SJCRH30 (cell line): ENCODE data around the gene CRYGC. TPM values are rescaled to one million over a fixed set of nuclear protein-coding genes. Genes with fewer than 3 reads are reported as not detected.
A peak's percentile ranks its signal among the peaks of the same experiment; 100 is the strongest.
"Not testable (repeated sequence)": the region's sequence is repeated elsewhere in the genome, so short reads cannot be mapped to it uniquely, and the experiment has no call there.

Experiments
- DNase-seq, 2 experiments: peaks; one replicate each; pipeline ENCODE4 v3.0.0-alpha.2; 2015 to 2020
- H3K27ac ChIP-seq: fragments of 250-450 bp; sonication (Bioruptor Pico); 2 replicates; pipeline ENCODE4 v1.5.1; 2020; ENCODE audit warnings: mild to moderate bottlenecking, moderate library complexity
- H3K27me3 ChIP-seq: fragments of 250-450 bp; sonication (Bioruptor Pico); 2 replicates; pipeline ENCODE4 v1.5.1; 2020; ENCODE audit warnings: mild to moderate bottlenecking, moderate library complexity
- H3K36me3 ChIP-seq: fragments of 250-450 bp; sonication (Bioruptor Pico); 2 replicates; pipeline ENCODE4 v1.5.1; 2020; ENCODE audit warnings: mild to moderate bottlenecking, moderate library complexity
- H3K4me1 ChIP-seq: fragments of 250-450 bp; sonication (Bioruptor Pico); 2 replicates; pipeline ENCODE4 v1.5.1; 2020; ENCODE audit warnings: mild to moderate bottlenecking, moderate library complexity
- H3K4me3 ChIP-seq: fragments of 250-450 bp; sonication (Bioruptor Pico); 2 replicates; pipeline ENCODE4 v1.5.1; 2020; ENCODE audit warnings: mild to moderate bottlenecking, moderate library complexity
- H3K9me3 ChIP-seq: fragments of 250-450 bp; sonication (Bioruptor Pico); replicated peaks from 2 replicates; pipeline ENCODE4 v1.5.1; 2020; ENCODE audit warnings: mild to moderate bottlenecking, moderate library complexity
- total RNA-seq: library from RNA; depleted of rRNA; stranded (reverse); fragments of >200 nt; shearing (Covaris generic); gene quantifications from 2 replicates; pipeline ENCODE4 v1.2.3, GENCODE V29; 2014

CRYGC gene
- total RNA-seq, 1 experiment from 2014 or later: not detected

- no peaks in the 10 kb centered on the region for H3K9me3 ChIP-seq
- no peaks in the 10 kb centered on the region for H3K4me1 ChIP-seq
- H3K36me3 ChIP-seq: no peaks in the 10 kb centered on the region
- H3K27me3 ChIP-seq: no peaks in the 10 kb centered on the region
- H3K27ac ChIP-seq: no peak overlapping the region
- H3K4me3 ChIP-seq: no peak overlapping the region
- DNase-seq: no peak
Observed at GRCh38 chr2:208147008-208147407, 17.4 kb upstream of the CRYGC start.

- Histone ChIP-seq H3K27me3 (no peaks in the 10 kb centered on the region), H3K36me3 (no peaks in the 10 kb centered on the region), H3K27ac (no peak within 1 kb of the TSS), H3K4me3 (no peak within 1 kb of the TSS), H3K9me3 (no peaks in the 10 kb centered on the region), H3K4me1 (no peaks in the 10 kb centered on the region)
- peak in 1 of 2 experiments; percentile 23 for DNase-seq
Observed at GRCh38 chr2:208146006-208146405, 16.4 kb upstream of the CRYGC start, which contains the start of gene CRYGB. Gene CRYGB (minus strand): TSS chr2:208146158. CDS start chr2:208146120, 38 bp downstream.

GRCh38 chr2:208142925-208143799 is 13.5 kb upstream of the CRYGC start:
- DNase-seq: no peak
- Histone ChIP-seq H3K9me3 (no peaks in the 10 kb centered on the region), H3K36me3 (no peaks in the 10 kb centered on the region), H3K27me3 (no peaks in the 10 kb centered on the region), H3K4me3 (no peak overlapping the region), H3K27ac (no peak overlapping the region), H3K4me1 (no peaks in the 10 kb centered on the region)

- H3K4me1 ChIP-seq: no peaks in the 10 kb centered on the region
- no peaks in the 10 kb centered on the region for H3K36me3 ChIP-seq
- DNase-seq: peak in 1 of 2 experiments; percentile 5
- no peaks in the 10 kb centered on the region for H3K27me3 ChIP-seq
- H3K27ac ChIP-seq: no peak overlapping the region
- H3K9me3 ChIP-seq: no peaks in the 10 kb centered on the region
- H3K4me3 ChIP-seq: no peak overlapping the region
Observed at GRCh38 chr2:208142240-208142924, 12.8 kb upstream of the CRYGC start.

GRCh38 chr2:208139447-208139846 is 9.8 kb upstream of the CRYGC start:
- H3K4me3 ChIP-seq: no peak overlapping the region
- DNase-seq: no peak
- no peaks in the 10 kb centered on the region for H3K36me3 ChIP-seq
- no peaks in the 10 kb centered on the region for H3K27me3 ChIP-seq
- H3K9me3 ChIP-seq: no peaks in the 10 kb centered on the region
- H3K4me1 ChIP-seq: no peaks in the 10 kb centered on the region
- no peak overlapping the region for H3K27ac ChIP-seq

- H3K36me3 ChIP-seq, H3K27ac ChIP-seq, DNase-seq, H3K27me3 ChIP-seq, H3K9me3 ChIP-seq, H3K4me3 ChIP-seq, H3K4me1 ChIP-seq: not testable (repeated sequence)
Observed at GRCh38 chr2:208138334-208138733, 8.7 kb upstream of the CRYGC start.

GRCh38 chr2:208136716-208137094 is 7.1 kb upstream of the CRYGC start:
- DNase-seq: no peak
- Histone ChIP-seq H3K27ac (no peak overlapping the region), H3K9me3 (no peaks in the 10 kb centered on the region), H3K36me3 (no peaks in the 10 kb centered on the region), H3K4me1 (no peaks in the 10 kb centered on the region), H3K27me3 (no peaks in the 10 kb centered on the region), H3K4me3 (no peak overlapping the region)

- H3K27me3 ChIP-seq: no peaks in the 10 kb centered on the region
- no peak overlapping the region for H3K4me3 ChIP-seq
- H3K27ac ChIP-seq: no peak overlapping the region
- no peaks in the 10 kb centered on the region for H3K36me3 ChIP-seq
- DNase-seq: no peak
- no peaks in the 10 kb centered on the region for H3K9me3 ChIP-seq
- no peaks in the 10 kb centered on the region for H3K4me1 ChIP-seq
Observed at GRCh38 chr2:208135794-208136715, 6.4 kb upstream of the CRYGC start.

- Histone ChIP-seq H3K27me3 (no peaks in the 10 kb centered on the region), H3K9me3 (no peaks in the 10 kb centered on the region), H3K36me3 (no peaks in the 10 kb centered on the region), H3K27ac (no peak overlapping the region), H3K4me1 (no peaks in the 10 kb centered on the region), H3K4me3 (no peak overlapping the region)
- DNase-seq: no peak
Observed at GRCh38 chr2:208134928-208135586, 5.4 kb upstream of the CRYGC start.

GRCh38 chr2:208130712-208131110 is 1.1 kb upstream of the CRYGC start:
- Histone ChIP-seq H3K9me3 (no peaks in the 10 kb centered on the region), H3K27ac (no peak overlapping the region), H3K4me1 (no peaks in the 10 kb centered on the region), H3K27me3 (no peaks in the 10 kb centered on the region), H3K36me3 (no peaks in the 10 kb centered on the region), H3K4me3 (no peak overlapping the region)
- no peak for DNase-seq

GRCh38 chr2:208128136-208128535 is 1.5 kb downstream of the CRYGC start:
- H3K27me3 ChIP-seq: no peaks in the 10 kb centered on the region
- H3K27ac ChIP-seq: no peak overlapping the region
- DNase-seq: no peak
- H3K4me3 ChIP-seq: no peak overlapping the region
- no peaks in the 10 kb centered on the region for H3K9me3 ChIP-seq
- H3K36me3 ChIP-seq: no peaks in the 10 kb centered on the region
- H3K4me1 ChIP-seq: no peaks in the 10 kb centered on the region

- Histone ChIP-seq H3K4me1 (no peaks in the 10 kb centered on the region), H3K36me3 (no peaks in the 10 kb centered on the region), H3K4me3 (no peak overlapping the region), H3K27me3 (no peaks in the 10 kb centered on the region), H3K27ac (no peak overlapping the region), H3K9me3 (no peaks in the 10 kb centered on the region)
- no peak for DNase-seq
Observed at GRCh38 chr2:208127090-208127489, 2.5 kb downstream of the CRYGC start.

GRCh38 chr2:208125251-208125650 is 4.4 kb downstream of the CRYGC start:
- no peaks in the 10 kb centered on the region for H3K36me3 ChIP-seq
- H3K27ac ChIP-seq: no peak overlapping the region
- no peaks in the 10 kb centered on the region for H3K4me1 ChIP-seq
- DNase-seq: no peak
- no peak overlapping the region for H3K4me3 ChIP-seq
- H3K9me3 ChIP-seq: no peaks in the 10 kb centered on the region
- H3K27me3 ChIP-seq: no peaks in the 10 kb centered on the region

GRCh38 chr2:208124013-208124715 is 5.5 kb downstream of the CRYGC start, which contains the start of gene CRYGD:
Gene CRYGD (minus strand): TSS chr2:208124524. CDS start chr2:208124473, 51 bp downstream.
- H3K36me3 ChIP-seq, H3K4me1 ChIP-seq, H3K9me3 ChIP-seq, H3K27me3 ChIP-seq, H3K4me3 ChIP-seq, H3K27ac ChIP-seq, DNase-seq: not testable (repeated sequence)
